Mesenchymal stem cell (in vitro differentiated cells and primary cell): ENCODE results near the gene FAAH.

Experiments used
- DNase-seq: peaks from one replicate; pipeline ENCODE4 v3.0.0-alpha.2; 2013
- H2AFZ ChIP-seq: one replicate; pipeline ENCODE4 v1.6.1; 2013; ENCODE audit warnings: low read depth, mild to moderate bottlenecking, control low read depth, inconsistent platforms, low read length, moderate library complexity
- H2AK5ac ChIP-seq: 2 replicates; pipeline ENCODE4 v1.6.1; 2013; ENCODE audit warnings: low read length, moderate library complexity, mild to moderate bottlenecking, inconsistent platforms; ENCODE audit not compliant: severe bottlenecking
- H2BK120ac ChIP-seq: one replicate; pipeline ENCODE4 v1.6.1; 2013; ENCODE audit warnings: low read depth, mild to moderate bottlenecking, inconsistent platforms, low read length, moderate library complexity
- H2BK12ac ChIP-seq, 2 experiments: one replicate each; pipeline ENCODE4 v1.6.1; 2013; ENCODE audit warnings: inconsistent platforms in 2 of 2, low read length in 2 of 2, mild to moderate bottlenecking in 2 of 2, moderate library complexity in 2 of 2, control low read depth in 1 of 2
- H2BK15ac ChIP-seq: one replicate; pipeline ENCODE4 v1.6.1; 2013; ENCODE audit warnings: mild to moderate bottlenecking, low read depth, inconsistent platforms; ENCODE audit not compliant: poor library complexity, severe bottlenecking
- H2BK5ac ChIP-seq: 2 replicates; pipeline ENCODE4 v1.6.1; 2013; ENCODE audit warnings: low read depth, mild to moderate bottlenecking, low read length, control low read depth, inconsistent platforms; ENCODE audit not compliant: poor library complexity, severe bottlenecking
- H3K14ac ChIP-seq, 2 experiments: one replicate each; pipeline ENCODE4 v1.6.1; 2013; ENCODE audit warnings: inconsistent platforms in 2 of 2, low read length in 2 of 2, control low read depth in 1 of 2, mild to moderate bottlenecking in 1 of 2, moderate library complexity in 1 of 2
- H3K18ac ChIP-seq, 2 experiments: one replicate each; pipeline ENCODE4 v1.6.1; 2013; ENCODE audit warnings: inconsistent platforms in 2 of 2, low read length in 2 of 2, control low read depth in 1 of 2, low read depth in 1 of 2, mild to moderate bottlenecking in 1 of 2
- H3K23ac ChIP-seq, 2 experiments: one replicate each; pipeline ENCODE4 v1.6.1; 2013; ENCODE audit warnings: inconsistent platforms in 2 of 2, low read length in 2 of 2, mild to moderate bottlenecking in 2 of 2, moderate library complexity in 2 of 2, control low read depth in 1 of 2
- H3K27ac ChIP-seq: 2 replicates; pipeline ENCODE4 v1.5.1; 2013; ENCODE audit warnings: mild to moderate bottlenecking, moderate library complexity, low read length, control low read depth, inconsistent platforms; ENCODE audit not compliant: poor library complexity, severe bottlenecking
- H3K27me3 ChIP-seq, 2 experiments: 2 replicates each; pipeline versions ENCODE4 v1.6.1 to v1.7.0; 2013; ENCODE audit warnings: low read length in 2 of 2, mild to moderate bottlenecking in 2 of 2, moderate library complexity in 2 of 2, control low read depth in 1 of 2, inconsistent platforms in 1 of 2; ENCODE audit not compliant: control insufficient read depth in 1 of 2, insufficient read depth in 1 of 2
- H3K36me3 ChIP-seq, 2 experiments: 2 replicates each; pipeline versions ENCODE4 v1.6.1 to v1.7.0; 2013; ENCODE audit warnings: low read length in 2 of 2, control low read depth in 1 of 2, inconsistent platforms in 1 of 2, low read depth in 1 of 2, mild to moderate bottlenecking in 1 of 2; ENCODE audit not compliant: insufficient read depth in 2 of 2, control insufficient read depth in 1 of 2
- H3K4ac ChIP-seq, 2 experiments: one replicate each; pipeline ENCODE4 v1.6.1; 2013; ENCODE audit warnings: inconsistent platforms in 2 of 2, low read length in 2 of 2, mild to moderate bottlenecking in 2 of 2, moderate library complexity in 2 of 2, control low read depth in 1 of 2, low read depth in 1 of 2
- H3K4me1 ChIP-seq: 2 replicates; pipeline ENCODE4 v1.6.1; 2013; ENCODE audit warnings: low read depth, low read length, control low read depth; ENCODE audit not compliant: control insufficient read depth, insufficient read depth
- H3K4me2 ChIP-seq: 2 replicates; pipeline ENCODE4 v1.6.1; 2013; ENCODE audit warnings: low read length, mild to moderate bottlenecking, inconsistent platforms; ENCODE audit not compliant: poor library complexity, severe bottlenecking
- H3K4me3 ChIP-seq, 2 experiments: 2 replicates each; pipeline versions ENCODE4 v1.5.1 to v1.7.0; 2013; ENCODE audit warnings: low read length in 2 of 2, mild to moderate bottlenecking in 2 of 2, control low read depth in 1 of 2, low read depth in 1 of 2; ENCODE audit not compliant: insufficient read depth in 1 of 2
- H3K79me1 ChIP-seq: replicated peaks from 2 replicates; pipeline ENCODE4 v1.6.1; 2013; ENCODE audit warnings: mild to moderate bottlenecking, control low read depth, low read length, inconsistent platforms; ENCODE audit not compliant: poor library complexity, severe bottlenecking
- H3K9ac ChIP-seq: 2 replicates; pipeline ENCODE4 v1.7.0; 2013; ENCODE audit warnings: mild to moderate bottlenecking, low read length, moderate library complexity
- H3K9me3 ChIP-seq: 2 replicates; pipeline ENCODE4 v1.7.0; 2013; ENCODE audit warnings: mild to moderate bottlenecking, low read length; ENCODE audit not compliant: control insufficient read depth
- H4K8ac ChIP-seq: one replicate; pipeline ENCODE4 v1.6.1; 2013; ENCODE audit warnings: inconsistent platforms, mild to moderate bottlenecking, low read length, moderate library complexity
- H4K91ac ChIP-seq: one replicate; pipeline ENCODE4 v1.6.1; 2013; ENCODE audit warnings: mild to moderate bottlenecking, low read length, inconsistent platforms
- WGBS: methylation state at CpG from one replicate; pipeline ENCODE4 v1.1.7; 2013; ENCODE audit warnings: mixed read lengths; 5-methylcytosine and 5-hydroxymethylcytosine counted together

Gene FAAH

GRCh38 chr1:46461809-46462448, 67.8 kb downstream of the FAAH start:
- Histone ChIP-seq H4K8ac (no peak overlapping the region), H3K4me3 (no peak overlapping the region), H3K27me3 (peaks cover 79 to 90% of the 10 kb centered on the region in 2 experiments), H3K4me1 (peaks cover 3% of the 10 kb centered on the region), H3K4ac (no peak overlapping the region), H4K91ac (no peak overlapping the region), H3K4me2 (no peak overlapping the region), H3K27ac (no peak overlapping the region), H3K18ac (no peak overlapping the region), H3K79me1 (no peaks in the 10 kb centered on the region), H3K9me3 (no peaks in the 10 kb centered on the region), H3K9ac (no peak overlapping the region), H2AK5ac (no peak overlapping the region), H3K36me3 (no peaks in the 10 kb centered on the region), H2AFZ (no peak overlapping the region), H2BK5ac (no peak overlapping the region), H3K14ac (no peak overlapping the region), H2BK120ac (no peak overlapping the region), H2BK12ac (no peak overlapping the region), H2BK15ac (no peak overlapping the region), H3K23ac (no peak overlapping the region)
- no peak for DNase-seq
- WGBS: 21% methylated on average over 2 of the region's 5 CpGs
